Measurements from ENCODE around the gene DCTN1. TPM values are rescaled to one million over a fixed set of nuclear protein-coding genes. Genes with fewer than 3 reads are reported as not detected.

Gene DCTN1
- total RNA-seq, 4 donors from 2014 or later, result 48.2 to 140 (median 95.0) TPM

DNA sequence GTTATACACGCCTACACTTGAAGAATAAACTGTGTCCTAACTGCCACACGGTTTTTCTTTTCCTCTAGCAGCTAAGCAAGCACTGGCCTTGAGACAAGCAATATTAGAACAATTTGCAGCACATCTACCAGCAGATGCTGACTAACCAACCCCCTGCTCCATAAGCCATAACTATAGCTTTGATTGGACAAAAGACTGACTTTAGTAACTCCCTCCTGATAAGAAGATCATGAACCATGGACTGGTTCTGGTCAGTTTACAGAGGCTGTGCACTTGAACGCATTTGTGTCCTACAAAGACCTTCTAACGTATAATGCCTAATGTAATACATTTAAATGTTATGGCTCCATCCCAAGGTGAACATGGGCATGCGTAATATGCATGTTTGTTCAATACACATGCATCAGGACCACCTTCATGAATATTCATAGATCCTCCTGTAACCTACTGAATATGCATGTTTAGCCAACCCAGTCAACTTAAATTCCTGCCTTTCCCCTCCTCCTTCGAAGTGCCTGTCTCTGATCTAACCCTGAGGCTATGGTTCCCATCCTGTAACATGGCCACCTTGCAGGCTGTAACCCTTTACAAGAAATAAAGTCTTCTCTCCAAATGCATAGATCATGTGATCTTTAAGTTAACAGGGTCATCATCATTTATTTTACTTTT lies 63.4 kb downstream of the DCTN1 start:
- no peaks in the 10 kb centered on the region for H3K36me3 ChIP-seq
- H3K9me3 ChIP-seq, result no peaks in the 10 kb centered on the region
- H3K4me1 ChIP-seq, result no peaks in the 10 kb centered on the region
- H3K27ac ChIP-seq, result no peak overlapping the region
- no peak for DNase-seq
- TF ChIP-seq, protein P1, sequence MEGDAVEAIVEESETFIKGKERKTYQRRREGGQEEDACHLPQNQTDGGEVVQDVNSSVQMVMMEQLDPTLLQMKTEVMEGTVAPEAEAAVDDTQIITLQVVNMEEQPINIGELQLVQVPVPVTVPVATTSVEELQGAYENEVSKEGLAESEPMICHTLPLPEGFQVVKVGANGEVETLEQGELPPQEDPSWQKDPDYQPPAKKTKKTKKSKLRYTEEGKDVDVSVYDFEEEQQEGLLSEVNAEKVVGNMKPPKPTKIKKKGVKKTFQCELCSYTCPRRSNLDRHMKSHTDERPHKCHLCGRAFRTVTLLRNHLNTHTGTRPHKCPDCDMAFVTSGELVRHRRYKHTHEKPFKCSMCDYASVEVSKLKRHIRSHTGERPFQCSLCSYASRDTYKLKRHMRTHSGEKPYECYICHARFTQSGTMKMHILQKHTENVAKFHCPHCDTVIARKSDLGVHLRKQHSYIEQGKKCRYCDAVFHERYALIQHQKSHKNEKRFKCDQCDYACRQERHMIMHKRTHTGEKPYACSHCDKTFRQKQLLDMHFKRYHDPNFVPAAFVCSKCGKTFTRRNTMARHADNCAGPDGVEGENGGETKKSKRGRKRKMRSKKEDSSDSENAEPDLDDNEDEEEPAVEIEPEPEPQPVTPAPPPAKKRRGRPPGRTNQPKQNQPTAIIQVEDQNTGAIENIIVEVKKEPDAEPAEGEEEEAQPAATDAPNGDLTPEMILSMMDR (IDR thresholded peaks at IDR 0.05), result no peak
- TF ChIP-seq POLR2A (IDR thresholded peaks at IDR 0.05), result no peak
- H3K27me3 ChIP-seq, result no peaks in the 10 kb centered on the region
- intact Hi-C loops (cut with DNase I; ENCODE audit: low total_unique reads), result no loop called here
- H3K4me3 ChIP-seq, result no peak overlapping the region

DNA sequence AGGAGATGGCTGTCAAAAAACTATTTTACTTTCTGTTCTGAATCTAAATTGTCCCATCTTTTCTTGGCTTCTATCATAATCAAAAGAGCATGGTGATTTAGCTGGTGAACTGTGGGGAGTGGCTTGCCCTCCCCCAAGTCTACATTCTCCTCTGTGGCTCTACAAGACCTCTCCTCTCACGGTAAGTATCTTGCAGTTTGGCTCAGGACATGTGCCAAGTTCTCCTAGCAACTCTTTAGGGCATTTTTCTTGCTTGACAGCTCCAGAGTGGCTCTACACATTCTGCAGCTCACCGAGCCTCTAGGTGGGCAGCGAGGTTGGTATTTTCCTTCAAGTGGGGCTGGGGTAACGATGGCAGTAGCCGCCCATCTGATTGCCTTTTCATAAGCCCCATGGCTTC lies 66.0 kb downstream of the DCTN1 start:
- Histone ChIP-seq H3K4me3 (no peak overlapping the region), H3K4me1 (no peaks in the 10 kb centered on the region), H3K9me3 (no peaks in the 10 kb centered on the region), H3K36me3 (no peaks in the 10 kb centered on the region), H3K27ac (no peak overlapping the region), H3K27me3 (no peaks in the 10 kb centered on the region)
- no peak for TF ChIP-seq POLR2A (IDR thresholded peaks at IDR 0.05)
- TF ChIP-seq, protein P1 (IDR thresholded peaks at IDR 0.05), result no peak
- intact Hi-C loops (cut with DNase I; ENCODE audit: low total_unique reads), result no loop called here
- DNase-seq, result no peak

DNA sequence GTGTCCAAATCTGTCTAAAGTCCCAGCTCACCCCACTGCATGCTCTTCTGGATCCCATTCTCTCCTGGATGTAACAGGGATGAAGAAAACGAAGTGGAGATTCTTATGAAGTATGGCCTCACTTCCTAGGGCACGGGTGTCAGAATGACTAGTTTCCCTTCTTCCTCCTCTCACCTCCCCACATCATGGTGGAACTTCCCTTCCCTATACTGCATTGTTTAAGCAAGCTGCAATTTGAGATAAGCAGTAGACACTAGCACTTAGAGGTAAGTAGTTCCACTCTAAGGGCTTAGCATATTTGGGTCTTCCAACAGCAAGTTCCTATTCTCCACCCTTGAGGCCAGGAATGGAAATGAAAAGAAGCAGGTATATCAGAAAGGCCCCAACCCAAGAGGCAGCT lies 66.6 kb downstream of the DCTN1 start:
- DNase-seq, result no peak
- Histone ChIP-seq H3K4me3 (no peak overlapping the region), H3K9me3 (no peaks in the 10 kb centered on the region), H3K4me1 (no peaks in the 10 kb centered on the region), H3K27me3 (no peaks in the 10 kb centered on the region), H3K36me3 (no peaks in the 10 kb centered on the region), H3K27ac (no peak overlapping the region)
- intact Hi-C loops (cut with DNase I; ENCODE audit: low total_unique reads), result no loop called here
- TF ChIP-seq, protein P1 (IDR thresholded peaks at IDR 0.05), result no peak
- TF ChIP-seq POLR2A (IDR thresholded peaks at IDR 0.05), result no peak

DNA sequence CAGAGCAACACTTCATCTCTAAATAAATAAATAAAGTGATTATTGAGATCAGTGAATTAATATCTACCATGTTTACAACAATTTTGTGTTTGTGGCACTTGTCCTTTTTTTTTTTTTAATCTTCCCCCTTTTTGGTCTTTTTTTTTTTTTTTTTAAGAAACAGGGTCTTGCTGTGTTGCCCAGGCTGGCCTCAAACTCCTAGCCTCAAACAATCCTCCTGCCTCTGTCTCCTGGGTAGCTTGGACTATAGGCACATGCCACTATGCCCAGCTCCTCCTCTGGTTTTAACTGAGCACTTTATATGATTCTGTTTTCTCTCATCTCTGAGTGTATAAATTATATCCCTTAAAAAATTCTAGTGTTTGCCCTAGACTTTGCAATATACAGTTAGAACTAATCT lies 67.2 kb downstream of the DCTN1 start:
- intact Hi-C loops (cut with DNase I; ENCODE audit: low total_unique reads), result no loop called here
- no peak for DNase-seq
- Histone ChIP-seq H3K4me3 (no peak overlapping the region), H3K27ac (no peak overlapping the region), H3K27me3 (no peaks in the 10 kb centered on the region), H3K4me1 (no peaks in the 10 kb centered on the region), H3K36me3 (no peaks in the 10 kb centered on the region), H3K9me3 (no peaks in the 10 kb centered on the region)
- no peak for TF ChIP-seq POLR2A (IDR thresholded peaks at IDR 0.05)
- TF ChIP-seq, protein P1 (IDR thresholded peaks at IDR 0.05), result no peak

Small RNA genes within 50 kb of the gene (small RNA-seq; reads per million reads assigned to genes)
- not detected for gene RNU6-542P
- gene TAF13P2, result not detected

Other genes starting within 250 kb of the DCTN1 start
- 10 to 100 TPM in 3 of 4 donors, 1 to 10 TPM in 1; 9.1 to 54.4 (median 16.1) TPM for gene BOLA3, start 232.4 kb downstream of the DCTN1 start, total RNA-seq
- 100 to 1,000 TPM in 2 of 4 donors, 10 to 100 TPM in 2; 63.0 to 161 (median 95.3) TPM for gene MOB1A, start 201.4 kb downstream of the DCTN1 start, total RNA-seq
- 10 to 100 TPM; 32.0 to 55.5 (median 42.3) TPM for gene MTHFD2, start 181.7 kb downstream of the DCTN1 start, total RNA-seq
- gene SLC4A5, start 36.9 kb downstream of the DCTN1 start, total RNA-seq, result 10 to 100 TPM in 1 of 4 donors, 1 to 10 TPM in 3; 2.1 to 15.1 (median 5.3) TPM
- gene C2orf81, start 41.3 kb upstream of the DCTN1 start, total RNA-seq, result 1 to 10 TPM in 3 of 4 donors, not detected in 1; 2.1 to 5.7 (median 2.9) TPM
- 10 to 100 TPM in 3 of 4 donors, not detected in 1; 12.3 to 19.7 (median 16.3) TPM for gene WDR54, start 41.4 kb upstream of the DCTN1 start, total RNA-seq
- 10 to 100 TPM in 2 of 4 donors, 1 to 10 TPM in 2; 9.8 to 36.3 (median 12.0) TPM for gene RTKN, start 61.6 kb upstream of the DCTN1 start, total RNA-seq
- gene INO80B, start 74.8 kb upstream of the DCTN1 start, total RNA-seq, result 10 to 100 TPM; 28.5 to 63.3 (median 48.0) TPM
- gene WBP1, start 78.1 kb upstream of the DCTN1 start, total RNA-seq, result 10 to 100 TPM; 25.4 to 74.2 (median 50.8) TPM
- 10 to 100 TPM; 20.2 to 56.2 (median 29.8) TPM for gene MOGS, start 85.1 kb upstream of the DCTN1 start, total RNA-seq
- gene MRPL53, start 92.4 kb upstream of the DCTN1 start, total RNA-seq, result 100 to 1,000 TPM in 1 of 4 donors, 10 to 100 TPM in 2, 1 to 10 TPM in 1; 8.8 to 101 (median 45.8) TPM
- 10 to 100 TPM; 10.9 to 42.8 (median 35.7) TPM for gene CCDC142, start 102.7 kb upstream of the DCTN1 start, total RNA-seq
- 10 to 100 TPM in 3 of 4 donors, 1 to 10 TPM in 1; 8.5 to 29.2 (median 17.5) TPM for gene TTC31, start 102.8 kb upstream of the DCTN1 start, total RNA-seq
- gene LBX2, start 119.3 kb upstream of the DCTN1 start, total RNA-seq, result 1 to 10 TPM in 1 of 4 donors, not detected in 3; 2.9 TPM
- 10 to 100 TPM in 2 of 4 donors, 1 to 10 TPM in 2; 2.9 to 11.3 (median 9.7) TPM for gene PCGF1, start 127.4 kb upstream of the DCTN1 start, total RNA-seq
- gene TLX2, start 134.1 kb upstream of the DCTN1 start, total RNA-seq, result under 1 TPM in 1 of 4 donors, not detected in 3; 0.55 TPM
- not detected for gene DQX1, start 145.9 kb upstream of the DCTN1 start, total RNA-seq
- 10 to 100 TPM; 62.8 to 87.0 (median 70.7) TPM for gene AUP1, start 149.4 kb upstream of the DCTN1 start, total RNA-seq
- 10 to 100 TPM; 13.1 to 40.1 (median 33.9) TPM for gene HTRA2, start 149.6 kb upstream of the DCTN1 start, total RNA-seq
- gene LOXL3, start 173.6 kb upstream of the DCTN1 start, total RNA-seq, result 10 to 100 TPM in 3 of 4 donors, 1 to 10 TPM in 1; 9.5 to 26.5 (median 17.5) TPM
- 10 to 100 TPM in 3 of 4 donors, under 1 TPM in 1; 0.29 to 85.0 (median 13.8) TPM for gene DOK1, start 174.4 kb upstream of the DCTN1 start, total RNA-seq

All from uterus (tissue), 4 donors.